Effector memory CD8-positive, alpha-beta T cell (primary cell): Measurements from ENCODE around the gene FOXO3.
A peak's percentile ranks its signal among the peaks of the same experiment; 100 is the strongest.
"Not testable (repeated sequence)": the region's sequence is repeated elsewhere in the genome, so short reads cannot be mapped to it uniquely, and the experiment has no call there.

Experiments
- ATAC-seq: fragments of 150-1000 bp; cut with Tn5 transposase; replicated peaks from 2 replicates; pipeline ENCODE4 v1.10.0; 2021; ENCODE audit warnings: mild to moderate bottlenecking, moderate library complexity
- DNase-seq, 3 experiments: peaks; one replicate each; pipeline ENCODE4 v3.0.0; 2021
- H3K27ac Mint-ChIP-seq, 2 donors: one replicate each; pipeline ENCODE4 v1.8.0; 2022; ENCODE audit warnings: mild to moderate bottlenecking in 2 of 2, mixed read lengths in 2 of 2, moderate library complexity in 2 of 2
- H3K27me3 Mint-ChIP-seq, 2 donors: one replicate each; pipeline ENCODE4 v1.8.0; 2022; ENCODE audit warnings: mixed read lengths in 2 of 2
- H3K36me3 Mint-ChIP-seq: one replicate; pipeline ENCODE4 v1.8.0; 2022; ENCODE audit warnings: mild to moderate bottlenecking, moderate library complexity, mixed read lengths; ENCODE audit not compliant: insufficient read depth
- H3K4me1 Mint-ChIP-seq, 2 donors: one replicate each; pipeline ENCODE4 v1.8.0; 2022; ENCODE audit warnings: low read depth in 2 of 2, mixed read lengths in 2 of 2
- H3K4me3 Mint-ChIP-seq, 2 donors: one replicate each; pipeline ENCODE4 v1.8.0; 2022; ENCODE audit warnings: mild to moderate bottlenecking in 2 of 2, mixed read lengths in 2 of 2, moderate library complexity in 2 of 2
- H3K9me3 Mint-ChIP-seq, 2 donors: one replicate each; pipeline ENCODE4 v1.8.0; 2022; ENCODE audit warnings: mixed read lengths in 2 of 2

Gene FOXO3

DNA sequence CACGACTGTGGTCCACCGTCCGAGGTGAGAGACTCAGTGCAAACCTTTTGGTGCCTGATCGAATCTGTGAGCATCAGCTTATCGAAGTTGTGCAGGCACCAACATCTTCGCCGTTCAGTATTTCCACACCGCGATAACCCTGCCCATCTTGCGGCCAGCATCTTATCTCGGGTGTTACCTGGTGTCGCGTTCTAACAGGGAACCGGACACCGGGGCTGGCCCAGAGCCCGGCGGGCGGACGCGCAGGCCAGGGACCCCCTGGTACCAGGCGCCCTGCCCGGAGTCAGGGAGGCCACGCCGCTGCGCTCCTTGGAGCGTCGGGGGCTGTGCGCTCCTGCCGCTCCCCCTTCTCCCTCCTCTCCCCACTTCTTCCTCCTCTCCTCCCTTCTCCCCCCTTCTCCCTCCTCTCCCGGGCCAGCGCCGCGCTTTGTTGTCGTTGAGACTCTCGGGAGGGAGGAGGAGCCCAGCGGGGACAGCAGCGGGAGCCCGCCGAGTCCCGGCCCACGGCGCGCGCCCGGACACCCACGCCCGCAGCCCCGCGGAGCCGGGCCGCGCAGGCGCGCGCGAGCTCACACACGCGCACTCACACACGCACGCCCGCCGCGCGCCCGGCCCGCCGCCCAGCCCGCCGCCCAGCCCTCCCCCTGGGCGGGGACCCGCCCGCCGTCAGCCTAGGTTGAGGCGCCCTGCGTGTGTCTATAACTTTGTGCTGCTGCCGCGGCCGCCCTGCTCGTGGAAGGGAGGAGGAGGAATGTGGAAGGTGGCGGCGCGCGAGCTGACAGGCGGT is 1.4 kb upstream of the FOXO3 start:
- peak overlapping the region; percentile 87 to 90 for H3K4me3 Mint-ChIP-seq
- peak; percentile 58 for ATAC-seq
- peaks cover 22% of the 10 kb centered on the region in 2 donors for H3K4me1 Mint-ChIP-seq
- H3K27me3 Mint-ChIP-seq, result no peaks in the 10 kb centered on the region
- no peaks in the 10 kb centered on the region for H3K9me3 Mint-ChIP-seq
- peaks cover 50% of the 10 kb centered on the region for H3K36me3 Mint-ChIP-seq
- peak; percentile 86 to 87 (median 87) for DNase-seq
- peak overlapping the region; percentile 97 to 98 for H3K27ac Mint-ChIP-seq

DNA sequence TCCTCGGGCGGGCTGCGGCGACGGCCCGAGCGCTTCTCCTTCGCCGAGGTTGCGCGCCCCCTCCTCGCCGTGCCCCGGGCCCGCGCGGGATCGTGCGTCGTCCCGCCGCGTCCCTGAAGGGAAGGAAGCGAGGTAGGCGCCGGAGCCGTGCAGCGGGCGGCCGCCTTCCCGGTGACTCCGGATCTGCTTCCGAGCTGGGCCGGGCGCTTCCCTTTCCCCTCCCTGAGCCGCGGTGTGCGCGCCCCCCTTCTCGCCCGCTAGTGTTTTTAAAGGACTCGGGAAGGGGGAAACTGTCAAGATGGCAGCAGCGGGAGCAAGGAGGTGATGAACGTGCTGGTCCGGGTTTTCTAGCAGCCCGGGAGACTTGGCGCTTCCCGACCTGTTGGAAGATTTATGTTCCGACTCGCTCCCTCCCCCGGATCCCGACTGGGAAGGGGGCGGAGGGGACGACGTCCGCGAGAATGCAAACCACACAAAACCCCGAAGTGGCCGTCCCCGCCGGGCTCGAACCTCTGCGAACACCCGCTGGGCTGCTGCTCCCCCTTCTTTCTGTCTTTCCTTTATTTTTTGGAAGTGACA is 744 bp upstream of the FOXO3 start:
- no peaks in the 10 kb centered on the region for H3K27me3 Mint-ChIP-seq
- DNase-seq, result peak in 1 of 3 experiments; percentile 27

GRCh38 chr6:108561309-108561647 is 561 bp downstream of the FOXO3 start:
- peaks cover 38 to 41% of the 10 kb centered on the region in 2 donors for H3K4me1 Mint-ChIP-seq
- H3K4me3 Mint-ChIP-seq, result peak overlapping the region; percentile 87 to 90
- peaks cover 51% of the 10 kb centered on the region for H3K36me3 Mint-ChIP-seq
- ATAC-seq, H3K9me3 Mint-ChIP-seq, H3K27me3 Mint-ChIP-seq, DNase-seq: not testable (repeated sequence)
- H3K27ac Mint-ChIP-seq, result peak overlapping the region in 1 of 2 donors; percentile 97

More for the DNA sequence above, 744 bp upstream of the FOXO3 start:
- Mint-ChIP-seq H3K27ac (peak overlapping the region; percentile 97 to 98), H3K9me3 (no peaks in the 10 kb centered on the region), H3K4me1 (peaks cover 26 to 29% of the 10 kb centered on the region in 2 donors), H3K36me3 (peaks cover 51% of the 10 kb centered on the region), H3K4me3 (peak overlapping the region; percentile 87 to 90)
- ATAC-seq, result no peak

DNA sequence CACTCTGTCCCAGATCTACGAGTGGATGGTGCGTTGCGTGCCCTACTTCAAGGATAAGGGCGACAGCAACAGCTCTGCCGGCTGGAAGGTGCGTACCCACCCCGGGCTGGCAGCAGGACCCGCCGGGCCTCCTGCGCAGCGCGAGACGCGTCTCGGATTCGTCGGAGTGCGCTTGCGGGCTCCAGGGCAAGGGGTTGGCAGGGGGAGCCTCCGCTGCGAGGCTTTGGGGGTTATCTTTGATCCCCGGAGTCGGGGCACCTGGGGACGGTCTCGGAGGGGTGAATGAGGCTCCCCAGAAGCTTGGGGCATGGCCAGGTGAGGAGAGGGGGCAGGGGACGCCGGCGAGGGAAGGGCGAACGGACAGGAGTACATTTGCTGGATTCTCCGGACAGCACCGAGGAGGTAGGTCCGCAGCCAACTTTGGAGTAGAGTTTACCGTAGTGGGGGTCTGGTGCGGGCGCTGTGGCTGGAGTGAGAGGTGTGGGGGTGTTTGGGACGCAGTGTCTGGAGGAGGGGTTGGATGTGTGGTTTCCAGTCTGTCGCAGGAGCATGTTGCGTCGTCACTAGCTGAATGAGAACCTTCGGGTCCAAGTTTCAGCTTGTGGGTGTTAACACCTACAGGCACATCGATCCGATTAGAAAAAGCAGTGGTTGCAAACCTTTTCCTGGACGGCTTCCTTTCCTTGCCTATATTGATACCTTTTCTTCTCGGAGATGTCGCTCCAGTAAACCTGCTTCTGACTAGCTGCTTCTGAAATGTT is 1.2 kb downstream of the FOXO3 start:
- ATAC-seq (no peak), DNase-seq (no peak)
- Mint-ChIP-seq H3K36me3 (peaks cover 54% of the 10 kb centered on the region), H3K9me3 (no peaks in the 10 kb centered on the region), H3K4me1 (peaks cover 43 to 44% of the 10 kb centered on the region in 2 donors), H3K27me3 (no peaks in the 10 kb centered on the region), H3K4me3 (peak overlapping the region; percentile 77 to 81), H3K27ac (peak overlapping the region; percentile 82 to 88)

DNA sequence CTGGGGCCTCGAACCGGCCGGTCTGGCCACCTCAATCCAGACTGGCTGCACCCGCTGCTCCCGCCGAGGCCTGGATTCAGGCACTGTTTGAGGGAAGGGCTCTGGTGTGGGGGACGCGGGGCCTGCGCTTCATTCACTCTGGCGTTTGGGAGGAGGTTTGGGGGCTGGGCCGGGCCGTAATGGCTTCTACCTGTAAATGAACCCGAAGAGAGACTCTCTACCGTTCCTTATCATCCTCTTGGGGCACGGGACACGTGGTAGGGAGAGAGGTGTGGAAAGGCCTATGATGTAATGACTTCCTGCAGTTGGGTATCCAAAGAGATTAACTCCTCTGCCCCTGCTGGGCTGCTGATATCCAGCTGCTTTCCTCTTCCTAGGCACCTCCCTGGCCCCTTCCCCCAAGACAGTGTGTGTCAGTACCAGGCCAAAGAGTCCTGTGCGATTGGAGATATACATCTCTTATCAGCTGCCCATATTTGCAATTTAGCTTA is 1.8 kb downstream of the FOXO3 start:
- no peaks in the 10 kb centered on the region for H3K9me3 Mint-ChIP-seq
- H3K27me3 Mint-ChIP-seq, result no peaks in the 10 kb centered on the region
- H3K27ac Mint-ChIP-seq, result peak overlapping the region; percentile 82 to 88
- ATAC-seq, result no peak
- peaks cover 54% of the 10 kb centered on the region for H3K36me3 Mint-ChIP-seq
- H3K4me3 Mint-ChIP-seq, result peak overlapping the region; percentile 77 to 81
- no peak for DNase-seq
- H3K4me1 Mint-ChIP-seq, result peaks cover 43 to 48% of the 10 kb centered on the region in 2 donors

GRCh38 chr6:108563292-108563691 is 2.6 kb downstream of the FOXO3 start:
- peak overlapping the region; percentile 82 to 88 for H3K27ac Mint-ChIP-seq

GRCh38 chr6:108564178-108564577 is 3.5 kb downstream of the FOXO3 start:
- Mint-ChIP-seq H3K36me3 (peaks cover 49% of the 10 kb centered on the region), H3K9me3 (no peaks in the 10 kb centered on the region), H3K4me1 (peaks cover 55 to 59% of the 10 kb centered on the region in 2 donors), H3K4me3 (peak overlapping the region; percentile 1 to 3), H3K27me3 (no peaks in the 10 kb centered on the region), H3K27ac (peak overlapping the region; percentile 62 to 90)
- ATAC-seq (no peak), DNase-seq (no peak)

More at GRCh38 chr6:108563292-108563691, 2.6 kb downstream of the FOXO3 start:
- ATAC-seq (no peak), DNase-seq (no peak)
- H3K4me3 Mint-ChIP-seq, result peak overlapping the region; percentile 77 to 81
- peaks cover 47 to 52% of the 10 kb centered on the region in 2 donors for H3K4me1 Mint-ChIP-seq
- H3K27me3 Mint-ChIP-seq, result no peaks in the 10 kb centered on the region
- peaks cover 55% of the 10 kb centered on the region for H3K36me3 Mint-ChIP-seq
- H3K9me3 Mint-ChIP-seq, result no peaks in the 10 kb centered on the region

DNA sequence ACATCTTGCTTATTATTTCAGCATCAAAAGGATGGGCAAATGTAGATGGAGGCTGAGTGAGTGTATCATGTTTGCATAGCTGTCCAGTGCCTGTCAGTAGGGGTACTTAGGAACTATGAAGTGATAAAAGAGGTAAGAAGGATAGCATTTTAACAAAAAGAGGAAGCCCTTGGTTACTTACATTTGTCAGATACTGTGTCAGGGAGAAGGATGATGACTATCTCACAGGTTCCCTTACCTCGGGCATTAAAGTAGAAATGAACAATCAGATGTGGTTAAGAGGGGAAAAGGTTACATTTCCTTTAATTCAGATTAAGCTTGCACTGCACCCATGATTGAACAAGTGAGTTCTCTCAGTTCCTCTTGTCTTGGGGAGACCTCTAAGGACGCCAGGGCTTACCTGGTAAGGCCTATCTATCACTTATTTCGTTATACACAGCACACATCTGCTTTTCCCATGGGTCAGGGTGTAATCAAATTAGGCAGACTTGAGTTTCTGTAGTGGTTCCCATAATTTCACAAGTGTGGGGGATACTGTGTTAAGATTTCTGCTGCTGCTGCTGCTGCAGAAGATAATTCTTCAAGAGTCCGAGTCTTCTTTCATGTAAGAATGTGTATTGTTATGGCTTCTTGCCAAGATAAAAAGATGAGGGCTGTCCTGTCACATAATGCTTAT is 4.5 kb downstream of the FOXO3 start:
- no peaks in the 10 kb centered on the region for H3K27me3 Mint-ChIP-seq
- H3K27ac Mint-ChIP-seq, result peak overlapping the region; percentile 61 to 90
- peak; percentile 60 for ATAC-seq
- no peak for DNase-seq
- peaks cover 47% of the 10 kb centered on the region for H3K36me3 Mint-ChIP-seq
- H3K4me1 Mint-ChIP-seq, result peaks cover 59% of the 10 kb centered on the region in 2 donors
- peak overlapping the region; percentile 36 to 57 for H3K4me3 Mint-ChIP-seq
- no peaks in the 10 kb centered on the region for H3K9me3 Mint-ChIP-seq

- Mint-ChIP-seq H3K4me1 (peaks cover 59 to 60% of the 10 kb centered on the region in 2 donors), H3K27me3 (no peaks in the 10 kb centered on the region), H3K4me3 (peak overlapping the region; percentile 36 to 57), H3K36me3 (peaks cover 46% of the 10 kb centered on the region), H3K27ac (peak overlapping the region; percentile 61 to 90), H3K9me3 (no peaks in the 10 kb centered on the region)
- DNase-seq, result no peak
- ATAC-seq, result peak; percentile 33
Measured at GRCh38 chr6:108565893-108566292, 5.2 kb downstream of the FOXO3 start.

- H3K4me1 Mint-ChIP-seq, result peaks cover 62 to 65% of the 10 kb centered on the region in 2 donors
- peaks cover 50% of the 10 kb centered on the region for H3K36me3 Mint-ChIP-seq
- no peak for DNase-seq
- no peaks in the 10 kb centered on the region for H3K9me3 Mint-ChIP-seq
- H3K27ac Mint-ChIP-seq, result peak overlapping the region; percentile 61 to 90
- H3K27me3 Mint-ChIP-seq, result no peaks in the 10 kb centered on the region
- peak overlapping the region; percentile 36 to 57 for H3K4me3 Mint-ChIP-seq
- ATAC-seq, result no peak
Measured at GRCh38 chr6:108566406-108566805, 5.7 kb downstream of the FOXO3 start.

DNA sequence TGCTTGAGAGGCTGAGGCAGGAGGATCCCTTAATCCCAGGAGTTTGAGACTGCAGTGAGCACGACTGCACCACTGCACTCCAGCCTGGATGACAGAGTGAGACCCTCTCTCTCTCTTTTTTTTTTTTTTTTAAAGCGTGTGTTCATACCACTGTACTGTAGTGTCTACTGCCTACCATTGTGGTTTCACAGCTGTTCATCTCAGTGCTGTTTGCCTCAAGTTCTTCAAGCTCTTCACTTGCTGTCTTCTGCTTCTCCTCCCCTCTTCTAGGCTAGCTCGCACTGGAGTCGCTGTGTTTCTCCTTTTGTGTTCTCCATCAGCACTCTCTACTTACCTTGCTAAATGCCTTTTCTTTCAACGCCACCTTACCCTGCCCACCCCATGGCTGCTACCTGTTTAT is 7.4 kb downstream of the FOXO3 start:
- Mint-ChIP-seq H3K27ac (peak overlapping the region; percentile 45 to 57), H3K4me3 (peak overlapping the region; percentile 57 to 78), H3K36me3 (peaks cover 46% of the 10 kb centered on the region), H3K9me3 (no peaks in the 10 kb centered on the region), H3K4me1 (peaks cover 47 to 58% of the 10 kb centered on the region in 2 donors), H3K27me3 (no peaks in the 10 kb centered on the region)
- ATAC-seq, result peak; percentile 44
- no peak for DNase-seq

GRCh38 chr6:108568551-108569305 is 8.0 kb downstream of the FOXO3 start:
- peaks cover 47 to 54% of the 10 kb centered on the region in 2 donors for H3K4me1 Mint-ChIP-seq
- peak overlapping the region in 1 of 2 donors; percentile 45 for H3K27ac Mint-ChIP-seq
- H3K4me3 Mint-ChIP-seq, result peak overlapping the region; percentile 57 to 78

More at GRCh38 chr6:108568551-108569305, 8.0 kb downstream of the FOXO3 start:
- ATAC-seq (no peak), DNase-seq (no peak)
- H3K36me3 Mint-ChIP-seq, result peaks cover 46% of the 10 kb centered on the region
- no peaks in the 10 kb centered on the region for H3K27me3 Mint-ChIP-seq
- no peaks in the 10 kb centered on the region for H3K9me3 Mint-ChIP-seq
